Neural crest cell (in vitro differentiated cells): ENCODE results near the gene DNAL4. TPM values are rescaled to one million over a fixed set of nuclear protein-coding genes. Genes with fewer than 3 reads are reported as not detected.

Experiments used
- DNase-seq: peaks from one replicate; pipeline ENCODE4 v3.0.0; 2021; ENCODE audit warnings: low read depth, mixed read lengths, low spot score
- H3K27ac Mint-ChIP-seq: one replicate; pipeline ENCODE4 v1.8.0; 2021; ENCODE audit warnings: mild to moderate bottlenecking, mixed read lengths; ENCODE audit not compliant: unreplicated experiment
- H3K27me3 Mint-ChIP-seq: 2 replicates; pipeline ENCODE4 v1.8.0; 2021; ENCODE audit warnings: low read depth, mild to moderate bottlenecking, mixed read lengths
- H3K36me3 Mint-ChIP-seq: 2 replicates; pipeline ENCODE4 v1.8.0; 2021; ENCODE audit warnings: low read depth, mild to moderate bottlenecking, mixed read lengths
- H3K4me1 Mint-ChIP-seq: 2 replicates; pipeline ENCODE4 v1.8.0; 2021; ENCODE audit warnings: mixed read lengths
- H3K4me3 Mint-ChIP-seq: one replicate; pipeline ENCODE4 v1.8.0; 2021; ENCODE audit warnings: mild to moderate bottlenecking, mixed read lengths
- H3K9me3 Mint-ChIP-seq: 2 replicates; pipeline ENCODE4 v1.8.0; 2021; ENCODE audit warnings: mixed read lengths
- total RNA-seq: library from RNA; stranded (reverse); gene quantifications from 2 replicates; pipeline ENCODE4 v1.2.1, GENCODE V29; 2021
- TF ChIP-seq, protein P1 (sequence below): fragments of 200-600 bp; sonication (generic); conservative IDR thresholded peaks from 2 replicates; pipeline ENCODE4 v1.5.0; 2021; ENCODE audit warnings: antibody characterized with exemption, mild to moderate bottlenecking

Gene DNAL4
- total RNA-seq, 1 donor from 2014 or later: 18.9 TPM

DNA sequence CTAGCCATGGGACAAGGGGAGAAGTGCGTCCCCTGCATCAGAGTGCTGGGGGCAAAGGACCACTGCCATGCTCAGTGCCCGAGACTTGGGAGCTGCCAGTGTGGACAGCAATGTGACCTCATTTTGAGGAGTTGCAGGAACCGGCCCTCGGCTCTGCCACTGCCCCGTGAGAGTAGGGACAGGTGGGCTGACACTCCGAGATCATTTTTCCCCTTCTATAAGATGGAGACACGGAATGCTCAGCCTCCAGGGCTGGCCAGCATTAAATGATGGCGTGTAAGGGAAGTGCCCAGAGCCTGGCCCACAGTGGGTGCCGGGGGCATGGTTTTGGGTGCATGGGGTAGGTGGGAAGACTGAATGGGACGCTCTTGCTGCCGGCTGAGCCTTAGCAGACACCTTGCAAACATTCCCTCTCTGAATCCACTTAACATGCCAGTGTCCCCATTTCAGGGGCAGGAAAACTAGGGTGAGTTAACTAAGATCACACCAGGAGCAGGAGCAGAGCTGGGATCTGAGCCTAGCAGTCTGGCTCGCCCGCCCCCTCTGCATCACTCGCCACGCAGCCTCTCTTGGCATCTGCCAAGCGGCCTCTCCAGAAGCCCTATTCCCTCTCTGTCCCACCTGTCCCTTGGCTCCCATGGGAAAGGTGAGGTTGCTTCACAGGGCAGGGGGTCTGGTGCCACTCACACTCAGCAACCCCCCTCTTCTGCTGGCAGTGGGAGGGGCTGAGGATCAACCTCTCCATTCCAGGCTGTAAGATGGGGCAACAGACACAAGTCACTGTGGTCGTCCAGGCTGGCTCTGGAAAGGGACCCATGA, 36.3 kb upstream of the DNAL4 start:
- Mint-ChIP-seq H3K4me1 (no peaks in the 10 kb centered on the region), H3K4me3 (no peak overlapping the region), H3K9me3 (no peaks in the 10 kb centered on the region), H3K36me3 (no peaks in the 10 kb centered on the region), H3K27me3 (peaks cover 10% of the 10 kb centered on the region), H3K27ac (no peak overlapping the region)
- TF ChIP-seq, protein P1, sequence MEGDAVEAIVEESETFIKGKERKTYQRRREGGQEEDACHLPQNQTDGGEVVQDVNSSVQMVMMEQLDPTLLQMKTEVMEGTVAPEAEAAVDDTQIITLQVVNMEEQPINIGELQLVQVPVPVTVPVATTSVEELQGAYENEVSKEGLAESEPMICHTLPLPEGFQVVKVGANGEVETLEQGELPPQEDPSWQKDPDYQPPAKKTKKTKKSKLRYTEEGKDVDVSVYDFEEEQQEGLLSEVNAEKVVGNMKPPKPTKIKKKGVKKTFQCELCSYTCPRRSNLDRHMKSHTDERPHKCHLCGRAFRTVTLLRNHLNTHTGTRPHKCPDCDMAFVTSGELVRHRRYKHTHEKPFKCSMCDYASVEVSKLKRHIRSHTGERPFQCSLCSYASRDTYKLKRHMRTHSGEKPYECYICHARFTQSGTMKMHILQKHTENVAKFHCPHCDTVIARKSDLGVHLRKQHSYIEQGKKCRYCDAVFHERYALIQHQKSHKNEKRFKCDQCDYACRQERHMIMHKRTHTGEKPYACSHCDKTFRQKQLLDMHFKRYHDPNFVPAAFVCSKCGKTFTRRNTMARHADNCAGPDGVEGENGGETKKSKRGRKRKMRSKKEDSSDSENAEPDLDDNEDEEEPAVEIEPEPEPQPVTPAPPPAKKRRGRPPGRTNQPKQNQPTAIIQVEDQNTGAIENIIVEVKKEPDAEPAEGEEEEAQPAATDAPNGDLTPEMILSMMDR: no peak
- no peak for DNase-seq

DNA sequence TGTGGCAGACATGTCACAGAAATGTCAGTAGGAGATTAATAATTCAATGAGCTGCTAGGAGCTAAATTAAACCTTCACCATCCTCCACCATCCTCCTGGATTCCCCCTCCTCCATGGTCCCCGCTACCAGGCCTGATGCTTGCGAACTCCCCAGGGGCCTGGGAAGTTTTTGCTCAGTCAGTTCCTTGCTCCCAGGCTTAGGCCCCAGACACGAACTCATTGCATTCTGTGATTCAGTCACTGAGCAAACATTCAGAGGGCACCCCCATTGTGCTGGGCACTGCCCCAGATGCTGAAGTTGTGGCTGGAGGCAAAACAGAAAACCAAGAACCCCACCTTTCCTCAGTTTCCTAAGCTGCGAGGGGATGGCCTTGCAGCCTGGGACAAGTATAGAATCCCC, 35.5 kb upstream of the DNAL4 start:
- no peak overlapping the region for H3K27ac Mint-ChIP-seq
- H3K4me3 Mint-ChIP-seq: no peak overlapping the region
- TF ChIP-seq, protein P1: no peak
- H3K27me3 Mint-ChIP-seq: peaks cover 7% of the 10 kb centered on the region
- H3K4me1 Mint-ChIP-seq: peaks cover 1% of the 10 kb centered on the region
- no peaks in the 10 kb centered on the region for H3K36me3 Mint-ChIP-seq
- H3K9me3 Mint-ChIP-seq: no peaks in the 10 kb centered on the region
- no peak for DNase-seq

GRCh38 chr22:38828616-38829205, 34.8 kb upstream of the DNAL4 start:
- peaks cover 4% of the 10 kb centered on the region for H3K4me1 Mint-ChIP-seq
- no peak for DNase-seq
- H3K27ac Mint-ChIP-seq: no peak overlapping the region
- TF ChIP-seq, protein P1: no peak
- no peaks in the 10 kb centered on the region for H3K36me3 Mint-ChIP-seq
- H3K9me3 Mint-ChIP-seq: no peaks in the 10 kb centered on the region
- peaks cover 5% of the 10 kb centered on the region for H3K27me3 Mint-ChIP-seq
- no peak overlapping the region for H3K4me3 Mint-ChIP-seq

DNA sequence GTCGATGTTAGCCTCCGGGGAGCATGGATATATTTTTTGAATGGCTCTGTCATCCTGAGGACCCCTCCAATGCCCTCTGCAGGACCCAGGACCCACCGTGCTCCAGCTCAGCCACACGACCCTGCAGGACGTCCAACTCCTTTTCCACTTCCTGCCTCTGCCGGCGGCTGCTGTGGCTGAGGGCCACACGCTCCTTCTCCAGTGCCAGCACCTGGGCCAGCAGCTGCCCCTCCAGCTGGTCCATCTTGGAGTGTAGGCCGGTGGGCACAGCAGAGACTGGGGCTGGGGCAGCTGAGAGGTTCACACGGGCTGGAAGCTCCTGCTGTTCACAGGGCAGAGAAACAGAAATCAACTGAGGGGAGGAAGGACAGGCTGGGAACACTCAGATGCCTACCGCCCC, 34.2 kb upstream of the DNAL4 start:
- H3K9me3 Mint-ChIP-seq: no peaks in the 10 kb centered on the region
- TF ChIP-seq, protein P1: no peak
- H3K27ac Mint-ChIP-seq: no peak overlapping the region
- peaks cover 4% of the 10 kb centered on the region for H3K4me1 Mint-ChIP-seq
- H3K27me3 Mint-ChIP-seq: peaks cover 5% of the 10 kb centered on the region
- no peak for DNase-seq
- no peaks in the 10 kb centered on the region for H3K36me3 Mint-ChIP-seq
- no peak overlapping the region for H3K4me3 Mint-ChIP-seq

- TF ChIP-seq, protein P1: no peak
- peaks cover 5% of the 10 kb centered on the region for H3K27me3 Mint-ChIP-seq
- DNase-seq: no peak
- H3K4me1 Mint-ChIP-seq: peaks cover 4% of the 10 kb centered on the region
- no peak overlapping the region for H3K27ac Mint-ChIP-seq
- no peaks in the 10 kb centered on the region for H3K9me3 Mint-ChIP-seq
- H3K4me3 Mint-ChIP-seq: no peak overlapping the region
- no peaks in the 10 kb centered on the region for H3K36me3 Mint-ChIP-seq
Measured at GRCh38 chr22:38827510-38827909, 33.6 kb upstream of the DNAL4 start.
